ENCODE measurements around the gene NSUN3. TPM values are rescaled to one million over a fixed set of nuclear protein-coding genes. Genes with fewer than 3 reads are reported as not detected.
"Not testable (repeated sequence)": the region's sequence is repeated elsewhere in the genome, so short reads cannot be mapped to it uniquely, and the experiment has no call there.

Gene NSUN3
- total RNA-seq, 4 donors from 2014 or later = 6.6 to 16.0 (median 9.0) TPM

GRCh38 chr3:94095111-94095510 is 32.2 kb downstream of the NSUN3 start:
- no peak for DNase-seq (ENCODE audit: low spot score in 2 of 2)
- Histone ChIP-seq H3K27ac (no peak overlapping the region), H3K27me3 (no peaks in the 10 kb centered on the region), H3K36me3 (peaks cover 0 to 75% (median 0%) of the 10 kb centered on the region in 3 donors), H3K4me1 (no peaks in the 10 kb centered on the region), H3K9me3 (no peaks in the 10 kb centered on the region), H3K4me3 (no peak overlapping the region)
- TF ChIP-seq EP300 (IDR thresholded peaks at IDR 0.05) (no peak), POLR2A (IDR thresholded peaks at IDR 0.05) (no peak), CTCF (IDR thresholded peaks at IDR 0.05) (no peak)
- 96 to 100% methylated on average over 2 of the region's 2 CpGs for WGBS, 2 donors

GRCh38 chr3:94098452-94098851 is 35.6 kb downstream of the NSUN3 start:
- Histone ChIP-seq H3K4me1 (no peaks in the 10 kb centered on the region), H3K4me3 (no peak overlapping the region), H3K27me3 (no peaks in the 10 kb centered on the region), H3K27ac (no peak overlapping the region), H3K9me3 (no peaks in the 10 kb centered on the region), H3K36me3 (peaks cover 0 to 67% (median 0%) of the 10 kb centered on the region in 3 donors)
- TF ChIP-seq POLR2A (IDR thresholded peaks at IDR 0.05) (no peak), EP300 (IDR thresholded peaks at IDR 0.05) (peak in 1 of 2 donors; percentile 32), CTCF (IDR thresholded peaks at IDR 0.05) (no peak)
- no peak for DNase-seq (ENCODE audit: low spot score in 2 of 2)
- WGBS, 2 donors = 44% methylated on average over 3 of the region's 3 CpGs

GRCh38 chr3:94099311-94099710 is 36.5 kb downstream of the NSUN3 start:
- WGBS, 2 donors = 90 to 96% methylated on average over 1 of the region's 1 CpG
- Histone ChIP-seq H3K36me3 (peaks cover 0 to 65% (median 0%) of the 10 kb centered on the region in 3 donors), H3K27ac (no peak overlapping the region)

GRCh38 chr3:94101860-94102259 is 39.0 kb downstream of the NSUN3 start:
- Histone ChIP-seq H3K27me3 (no peaks in the 10 kb centered on the region), H3K9me3 (no peaks in the 10 kb centered on the region), H3K36me3 (peaks cover 0 to 45% (median 0%) of the 10 kb centered on the region in 3 donors), H3K27ac (no peak overlapping the region), H3K4me1 (no peaks in the 10 kb centered on the region), H3K4me3 (no peak overlapping the region)
- no peak for TF ChIP-seq POLR2A (IDR thresholded peaks at IDR 0.05)
- no peak for TF ChIP-seq CTCF (IDR thresholded peaks at IDR 0.05)
- no peak for TF ChIP-seq EP300 (IDR thresholded peaks at IDR 0.05)
- WGBS, 2 donors = 72 to 75% methylated on average over 4 of the region's 4 CpGs
- no peak for DNase-seq (ENCODE audit: low spot score in 2 of 2)

More at GRCh38 chr3:94099311-94099710, 36.5 kb downstream of the NSUN3 start:
- Histone ChIP-seq H3K4me1 (no peaks in the 10 kb centered on the region), H3K4me3 (no peak overlapping the region), H3K9me3 (no peaks in the 10 kb centered on the region), H3K27me3 (no peaks in the 10 kb centered on the region)
- TF ChIP-seq POLR2A (IDR thresholded peaks at IDR 0.05) (no peak), CTCF (IDR thresholded peaks at IDR 0.05) (no peak), EP300 (IDR thresholded peaks at IDR 0.05) (no peak)
- no peak for DNase-seq (ENCODE audit: low spot score in 2 of 2)

- no peak overlapping the region for H3K27ac ChIP-seq
- H3K36me3 ChIP-seq = peaks cover 0 to 34% (median 0%) of the 10 kb centered on the region in 3 donors
- H3K4me1 ChIP-seq = no peaks in the 10 kb centered on the region
- H3K27me3 ChIP-seq = no peaks in the 10 kb centered on the region
- no peak overlapping the region for H3K4me3 ChIP-seq
- TF ChIP-seq EP300 (IDR thresholded peaks at IDR 0.05) = no peak
- DNase-seq (ENCODE audit: low spot score in 2 of 2) = no peak
- H3K9me3 ChIP-seq = no peaks in the 10 kb centered on the region
- WGBS, 2 donors = 62 to 65% methylated on average over 5 of the region's 5 CpGs
These were observed 43.4 kb downstream of the NSUN3 start for GRCh38 chr3:94106268-94106667.

- peaks cover 0 to 44% (median 0%) of the 10 kb centered on the region in 3 donors for H3K36me3 ChIP-seq
- not testable (repeated sequence) for H3K27ac ChIP-seq; H3K27me3 ChIP-seq; H3K4me1 ChIP-seq; H3K9me3 ChIP-seq; DNase-seq (ENCODE audit: low spot score in 2 of 2); H3K4me3 ChIP-seq
These were observed 47.4 kb downstream of the NSUN3 start for GRCh38 chr3:94110232-94110631.
